ENCODE measurements around the gene KCNIP3.

The KCNIP3 gene

DNA sequence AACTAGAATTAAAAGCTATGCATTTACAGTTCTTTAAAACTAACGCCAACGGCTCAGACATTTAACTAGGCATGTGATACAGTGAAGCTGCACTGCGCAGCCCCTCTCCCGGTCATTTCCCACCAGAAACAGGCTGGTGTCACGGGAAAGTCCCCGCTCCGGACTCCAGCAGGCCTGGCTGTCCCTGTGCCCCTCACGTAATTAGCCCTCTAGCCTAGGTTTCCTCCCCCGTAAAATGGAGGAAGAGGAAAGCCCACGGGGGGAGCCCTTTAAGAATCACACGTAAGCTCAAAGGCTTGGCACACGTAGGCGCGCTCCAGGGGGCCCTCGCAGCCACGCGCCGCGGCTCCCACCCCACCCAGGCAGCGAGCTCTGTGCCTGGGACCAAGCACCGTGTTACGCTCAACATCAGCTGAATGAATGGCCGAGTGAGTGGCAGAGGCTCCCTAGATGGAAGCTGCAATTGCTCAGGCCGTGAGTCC, 48.0 kb downstream of the KCNIP3 start:
- H3K27ac ChIP-seq: no peak overlapping the region
- H3K9ac ChIP-seq: no peak overlapping the region
- peak overlapping the region; percentile 99 for H2AFZ ChIP-seq (ENCODE audit: low read depth)
- H3K4me3 ChIP-seq (IDR thresholded peaks at IDR 0.05; ENCODE audit: insufficient read depth, low read depth, low read length): no peak overlapping the region
- H3K4me2 ChIP-seq: peak overlapping the region; percentile 64
- H4K20me1 ChIP-seq (ENCODE audit: insufficient read depth): no peaks in the 10 kb centered on the region
- no peaks in the 10 kb centered on the region for H3K79me2 ChIP-seq (ENCODE audit: insufficient read depth, low read depth)
- no peaks in the 10 kb centered on the region for H3K36me3 ChIP-seq (ENCODE audit: insufficient read depth)
- H3K27me3 ChIP-seq (ENCODE audit: insufficient read depth, low read depth): no peaks in the 10 kb centered on the region; the same call in 1 of the 2 replicates
- no peaks in the 10 kb centered on the region for H3K4me1 ChIP-seq (ENCODE audit: low read depth, poor library complexity, severe bottlenecking)
- TF ChIP-seq, protein P1, sequence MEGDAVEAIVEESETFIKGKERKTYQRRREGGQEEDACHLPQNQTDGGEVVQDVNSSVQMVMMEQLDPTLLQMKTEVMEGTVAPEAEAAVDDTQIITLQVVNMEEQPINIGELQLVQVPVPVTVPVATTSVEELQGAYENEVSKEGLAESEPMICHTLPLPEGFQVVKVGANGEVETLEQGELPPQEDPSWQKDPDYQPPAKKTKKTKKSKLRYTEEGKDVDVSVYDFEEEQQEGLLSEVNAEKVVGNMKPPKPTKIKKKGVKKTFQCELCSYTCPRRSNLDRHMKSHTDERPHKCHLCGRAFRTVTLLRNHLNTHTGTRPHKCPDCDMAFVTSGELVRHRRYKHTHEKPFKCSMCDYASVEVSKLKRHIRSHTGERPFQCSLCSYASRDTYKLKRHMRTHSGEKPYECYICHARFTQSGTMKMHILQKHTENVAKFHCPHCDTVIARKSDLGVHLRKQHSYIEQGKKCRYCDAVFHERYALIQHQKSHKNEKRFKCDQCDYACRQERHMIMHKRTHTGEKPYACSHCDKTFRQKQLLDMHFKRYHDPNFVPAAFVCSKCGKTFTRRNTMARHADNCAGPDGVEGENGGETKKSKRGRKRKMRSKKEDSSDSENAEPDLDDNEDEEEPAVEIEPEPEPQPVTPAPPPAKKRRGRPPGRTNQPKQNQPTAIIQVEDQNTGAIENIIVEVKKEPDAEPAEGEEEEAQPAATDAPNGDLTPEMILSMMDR (conservative IDR thresholded peaks at IDR 0.05; ENCODE audit: low read depth, low read length): no peak

DNA sequence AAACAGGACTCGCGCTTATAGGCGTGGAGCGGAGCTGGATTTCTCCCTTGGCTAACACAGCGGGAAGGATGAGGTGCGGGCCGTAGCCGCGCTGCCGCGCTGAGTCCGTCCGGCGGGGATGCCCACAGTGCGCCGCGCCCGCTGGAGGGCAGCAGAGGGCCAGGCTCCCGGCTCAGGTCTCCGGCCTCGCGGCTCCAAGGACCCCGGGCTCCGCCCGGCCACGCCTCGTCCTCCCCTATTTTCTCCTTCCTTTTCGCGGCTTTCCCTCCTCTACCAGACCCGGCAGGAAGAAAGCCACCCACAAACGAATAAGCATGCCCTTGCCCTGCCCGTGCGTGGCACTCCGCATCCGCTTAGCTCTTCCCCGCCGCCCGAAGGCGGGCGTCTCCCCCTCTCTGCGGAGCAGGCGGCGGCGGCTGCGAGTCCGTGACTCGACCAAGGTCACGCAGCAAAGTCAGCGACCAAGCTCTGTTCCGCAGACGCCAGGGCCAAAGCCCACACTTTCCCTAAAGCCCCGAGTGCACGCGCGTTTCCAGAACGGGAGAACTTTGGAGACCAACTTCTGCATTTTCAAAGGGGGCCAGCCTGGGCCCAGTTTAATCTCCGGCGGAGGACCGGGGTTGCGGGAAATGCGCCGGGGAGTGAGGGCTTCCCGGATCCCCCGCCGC, 48.5 kb downstream of the KCNIP3 start:
- Histone ChIP-seq H3K36me3 (ENCODE audit: insufficient read depth) (no peaks in the 10 kb centered on the region), H3K4me2 (peak overlapping the region; percentile 64), H3K4me3 (IDR thresholded peaks at IDR 0.05; ENCODE audit: insufficient read depth, low read depth, low read length) (peak overlapping the region; percentile 80), H3K9ac (peak overlapping the region; percentile 73; the same call in 1 of the 2 replicates), H3K27me3 (ENCODE audit: insufficient read depth, low read depth) (no peaks in the 10 kb centered on the region; the same call in 1 of the 2 replicates), H4K20me1 (ENCODE audit: insufficient read depth) (no peaks in the 10 kb centered on the region), H3K27ac (no peak overlapping the region; the same call in 1 of the 2 replicates), H3K4me1 (ENCODE audit: low read depth, poor library complexity, severe bottlenecking) (no peaks in the 10 kb centered on the region), H3K79me2 (ENCODE audit: insufficient read depth, low read depth) (no peaks in the 10 kb centered on the region), H2AFZ (ENCODE audit: low read depth) (peak overlapping the region; percentile 99)
- TF ChIP-seq, protein P1 (conservative IDR thresholded peaks at IDR 0.05; ENCODE audit: low read depth, low read length): peak; percentile 59; the same call in 1 of the 2 replicates

DNA sequence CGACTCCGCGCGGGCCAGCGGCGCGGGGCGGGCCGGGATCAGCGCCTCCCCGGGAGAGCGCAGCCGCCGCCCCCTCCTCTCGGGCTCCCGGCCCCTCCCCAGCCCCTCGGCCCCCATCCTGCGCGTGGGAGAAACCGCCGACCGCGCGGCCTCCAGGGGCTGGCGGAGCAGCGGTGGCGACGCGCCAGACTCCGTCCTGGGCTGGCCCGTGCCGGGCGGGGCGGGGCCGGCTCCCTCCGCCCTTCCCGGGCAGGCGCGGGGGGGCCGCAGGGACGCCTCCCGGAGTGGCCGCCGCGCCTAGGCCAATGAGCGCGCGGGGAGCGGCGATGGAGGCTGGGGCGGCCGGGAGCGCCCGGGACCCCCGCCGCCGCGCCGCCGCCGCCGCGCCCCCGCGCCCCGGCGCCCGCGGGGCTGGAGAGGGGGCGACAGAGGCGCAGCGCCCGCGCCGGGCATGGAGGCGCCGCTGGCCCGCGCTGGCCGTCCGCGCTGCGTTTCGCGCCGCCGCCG, 49.1 kb downstream of the KCNIP3 start:
- Histone ChIP-seq H3K4me2 (peak overlapping the region; percentile 64), H4K20me1 (ENCODE audit: insufficient read depth) (no peaks in the 10 kb centered on the region), H3K79me2 (ENCODE audit: insufficient read depth, low read depth) (no peaks in the 10 kb centered on the region), H3K27me3 (ENCODE audit: insufficient read depth, low read depth) (no peaks in the 10 kb centered on the region; the same call in 1 of the 2 replicates), H3K27ac (no peak overlapping the region), H3K4me1 (ENCODE audit: low read depth, poor library complexity, severe bottlenecking) (no peaks in the 10 kb centered on the region), H2AFZ (ENCODE audit: low read depth) (peak overlapping the region; percentile 99), H3K9ac (peak overlapping the region; percentile 73; the same call in 1 of the 2 replicates), H3K36me3 (ENCODE audit: insufficient read depth) (no peaks in the 10 kb centered on the region), H3K4me3 (IDR thresholded peaks at IDR 0.05; ENCODE audit: insufficient read depth, low read depth, low read length) (peak overlapping the region; percentile 61)
- TF ChIP-seq, protein P1 (conservative IDR thresholded peaks at IDR 0.05; ENCODE audit: low read depth, low read length): no peak

DNA sequence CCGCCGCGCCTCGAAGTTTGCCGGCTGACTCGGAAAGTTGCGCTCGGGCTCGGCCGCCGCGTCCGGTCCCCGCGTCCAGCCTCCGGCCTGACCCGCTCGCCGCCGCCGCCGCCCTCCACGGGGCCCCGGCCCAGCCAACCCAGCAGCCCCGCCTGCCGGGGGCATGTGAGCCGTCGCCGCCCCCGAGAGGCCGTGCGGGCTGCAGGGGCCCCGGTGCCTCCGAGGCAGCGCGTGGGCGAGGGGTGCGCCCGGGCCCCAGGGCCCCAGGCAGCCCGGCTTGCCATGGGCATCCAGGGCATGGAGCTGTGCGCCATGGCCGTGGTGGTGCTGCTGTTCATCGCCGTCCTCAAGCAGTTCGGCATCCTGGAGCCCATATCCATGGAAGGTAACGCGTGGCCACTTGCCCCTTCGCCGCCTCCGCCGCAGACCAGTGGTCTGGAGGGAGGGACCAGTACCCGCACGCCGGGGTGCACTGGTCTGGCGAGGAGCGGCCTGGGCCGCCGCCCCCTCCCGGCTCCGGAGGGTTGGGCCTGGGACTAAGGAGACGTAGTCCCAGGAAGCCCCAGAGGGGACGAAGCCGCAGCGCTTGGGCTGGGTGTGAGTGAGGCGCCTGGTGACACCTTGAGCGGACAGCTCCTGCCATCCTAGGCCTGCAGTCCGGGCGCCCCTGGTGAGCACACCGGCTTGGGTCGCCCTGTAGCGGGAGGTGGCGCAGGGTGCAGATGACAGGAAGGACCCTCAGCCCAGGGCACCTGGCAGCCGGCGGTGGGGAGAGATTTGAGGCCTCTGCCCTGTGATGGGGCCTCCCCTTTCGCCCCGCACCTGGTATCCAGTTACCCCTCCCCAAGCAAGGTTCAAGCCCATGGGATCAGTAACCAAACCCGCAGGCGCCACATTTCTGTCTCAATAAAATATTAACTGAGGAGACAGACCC, 49.9 kb downstream of the KCNIP3 start:
- Histone ChIP-seq H3K4me3 (IDR thresholded peaks at IDR 0.05; ENCODE audit: insufficient read depth, low read depth, low read length) (no peak overlapping the region), H3K27me3 (ENCODE audit: insufficient read depth, low read depth) (no peaks in the 10 kb centered on the region; the same call in 1 of the 2 replicates), H3K27ac (no peak overlapping the region), H3K4me2 (no peak overlapping the region), H3K9ac (no peak overlapping the region), H3K36me3 (ENCODE audit: insufficient read depth) (no peaks in the 10 kb centered on the region), H2AFZ (ENCODE audit: low read depth) (no peak overlapping the region), H3K79me2 (ENCODE audit: insufficient read depth, low read depth) (no peaks in the 10 kb centered on the region), H4K20me1 (ENCODE audit: insufficient read depth) (no peaks in the 10 kb centered on the region), H3K4me1 (ENCODE audit: low read depth, poor library complexity, severe bottlenecking) (no peaks in the 10 kb centered on the region)
- TF ChIP-seq, protein P1 (conservative IDR thresholded peaks at IDR 0.05; ENCODE audit: low read depth, low read length): no peak
